Activated CD8-positive, alpha-beta memory T cell treated with anti-CD3 and anti-CD28 coated beads, Interleukin-2, amount 50 U/mL, for 24 hours (primary cell): Measurements from ENCODE around the gene ATXN7.

Source experiments
- DNase-seq: peaks from one replicate; pipeline ENCODE4 v3.0.0-alpha.2; 2020; ENCODE audit errors: extremely low read depth

ATXN7 gene

DNA sequence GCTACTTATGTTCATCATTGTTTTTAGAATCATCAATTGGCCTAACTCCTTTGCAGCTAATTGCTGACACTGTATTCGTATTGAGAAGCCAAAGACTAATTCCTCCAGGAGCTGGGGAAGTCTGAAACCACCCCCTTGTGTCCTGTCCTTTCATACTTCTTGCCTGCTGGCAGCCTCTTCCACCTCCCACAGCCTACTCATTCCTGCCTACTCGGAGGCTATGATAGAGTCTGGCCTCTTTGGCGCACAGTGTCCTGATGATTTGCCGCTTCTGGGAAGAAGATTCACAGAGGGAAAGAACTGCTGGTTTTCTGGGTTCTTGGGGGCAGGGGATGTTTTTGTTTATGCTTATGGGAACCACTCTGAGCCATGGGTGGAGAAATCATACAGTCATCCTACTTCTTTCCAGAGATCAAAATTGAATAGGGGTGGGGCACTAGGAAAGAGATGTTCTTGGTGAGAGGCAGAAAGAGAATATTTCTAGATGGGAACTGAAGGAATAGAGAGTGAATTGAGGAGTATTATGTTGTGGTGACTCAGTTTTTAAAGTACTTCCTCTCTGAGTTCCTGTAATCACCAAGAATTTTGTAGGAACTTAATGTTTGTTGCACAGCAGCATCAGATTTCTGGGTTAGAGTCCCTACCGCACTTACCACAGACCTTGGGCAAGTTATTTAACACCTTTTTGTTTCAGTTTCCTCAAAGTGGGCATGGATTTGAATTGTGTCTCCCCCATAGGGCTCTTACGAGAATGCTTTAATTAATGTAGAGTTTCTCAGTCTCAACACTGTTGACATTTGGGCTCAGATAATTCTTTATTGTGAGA lies 70.6 kb downstream of the ATXN7 start:
- no peak for DNase-seq

DNA sequence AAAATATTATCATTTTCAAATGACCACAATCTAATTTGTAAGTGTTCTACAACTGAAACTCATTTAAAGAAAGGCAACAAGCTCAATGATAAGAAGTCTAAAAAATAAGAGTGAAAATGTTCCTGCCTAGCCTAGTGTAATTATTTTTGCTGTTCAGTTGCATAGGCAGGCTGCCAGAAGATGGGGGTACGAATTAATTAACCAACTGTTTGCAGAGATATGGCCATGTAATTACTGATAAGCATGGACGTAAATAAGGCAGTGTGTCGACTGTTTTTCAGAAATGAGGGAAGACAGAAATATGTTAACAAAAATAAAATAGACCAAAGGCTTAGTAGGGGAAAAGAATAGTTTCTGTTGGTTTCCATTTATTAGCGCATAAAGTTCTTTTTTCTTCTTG lies 73.3 kb downstream of the ATXN7 start:
- no peak for DNase-seq

GRCh38 chr3:63937661-63938651 lies 74.3 kb downstream of the ATXN7 start:
- no peak for DNase-seq

GRCh38 chr3:63940389-63940757 lies 76.7 kb downstream of the ATXN7 start:
- no peak for DNase-seq

- DNase-seq, result no peak
Measured at GRCh38 chr3:63942528-63942927, 78.9 kb downstream of the ATXN7 start.

- no peak for DNase-seq
Measured at GRCh38 chr3:63943678-63944077, 80.0 kb downstream of the ATXN7 start.

DNA sequence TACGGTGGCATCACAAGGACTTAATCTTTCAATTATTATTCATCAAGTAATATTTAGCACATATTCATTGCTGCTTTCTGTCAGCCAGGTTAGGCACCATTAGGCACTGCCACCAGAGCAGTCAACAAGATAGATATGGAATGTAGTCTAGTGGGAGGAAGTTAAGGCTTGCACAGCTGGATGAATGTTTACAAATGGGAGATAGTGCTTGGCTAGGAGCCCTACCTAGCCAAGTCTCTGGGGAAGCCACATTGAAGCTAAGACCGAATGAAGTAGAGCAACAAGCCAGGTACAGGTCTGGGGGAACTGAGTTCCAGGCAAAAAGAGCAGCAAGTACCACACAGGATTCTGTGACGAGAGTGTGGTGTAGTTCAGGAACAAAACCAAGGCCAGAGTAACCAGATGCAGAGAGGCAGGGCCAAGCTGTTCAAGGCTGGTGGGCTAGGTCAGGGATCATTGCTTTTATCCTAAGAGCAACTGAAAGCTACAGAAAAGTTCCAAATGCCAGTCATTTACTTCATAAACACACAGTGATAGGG lies 82.0 kb downstream of the ATXN7 start:
- DNase-seq, result no peak

- DNase-seq, result no peak
Measured at GRCh38 chr3:63946753-63947152, 83.1 kb downstream of the ATXN7 start.

- no peak for DNase-seq
Measured at GRCh38 chr3:63947594-63947993, 83.9 kb downstream of the ATXN7 start.

GRCh38 chr3:63949005-63949404 lies 85.3 kb downstream of the ATXN7 start:
- DNase-seq, result no peak

DNA sequence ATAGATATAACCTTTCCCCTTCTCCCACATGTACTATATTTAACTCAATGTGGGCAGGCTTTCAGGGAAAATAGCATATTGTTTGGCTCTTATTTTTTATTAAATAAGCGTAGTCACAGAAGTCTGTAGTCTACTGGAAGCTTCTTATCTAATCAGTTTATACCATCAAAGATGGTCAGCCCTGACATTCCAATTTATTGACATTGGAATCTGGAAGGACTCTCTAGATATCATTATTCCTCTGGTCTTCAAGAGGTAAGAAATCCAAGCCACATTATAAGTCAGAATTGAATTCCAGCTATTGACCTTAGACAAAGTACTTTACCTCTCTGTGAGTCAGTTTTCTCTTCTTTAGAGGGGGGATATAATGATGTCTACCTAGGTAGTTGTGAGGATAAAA lies 87.0 kb downstream of the ATXN7 start:
- DNase-seq, result no peak

DNA sequence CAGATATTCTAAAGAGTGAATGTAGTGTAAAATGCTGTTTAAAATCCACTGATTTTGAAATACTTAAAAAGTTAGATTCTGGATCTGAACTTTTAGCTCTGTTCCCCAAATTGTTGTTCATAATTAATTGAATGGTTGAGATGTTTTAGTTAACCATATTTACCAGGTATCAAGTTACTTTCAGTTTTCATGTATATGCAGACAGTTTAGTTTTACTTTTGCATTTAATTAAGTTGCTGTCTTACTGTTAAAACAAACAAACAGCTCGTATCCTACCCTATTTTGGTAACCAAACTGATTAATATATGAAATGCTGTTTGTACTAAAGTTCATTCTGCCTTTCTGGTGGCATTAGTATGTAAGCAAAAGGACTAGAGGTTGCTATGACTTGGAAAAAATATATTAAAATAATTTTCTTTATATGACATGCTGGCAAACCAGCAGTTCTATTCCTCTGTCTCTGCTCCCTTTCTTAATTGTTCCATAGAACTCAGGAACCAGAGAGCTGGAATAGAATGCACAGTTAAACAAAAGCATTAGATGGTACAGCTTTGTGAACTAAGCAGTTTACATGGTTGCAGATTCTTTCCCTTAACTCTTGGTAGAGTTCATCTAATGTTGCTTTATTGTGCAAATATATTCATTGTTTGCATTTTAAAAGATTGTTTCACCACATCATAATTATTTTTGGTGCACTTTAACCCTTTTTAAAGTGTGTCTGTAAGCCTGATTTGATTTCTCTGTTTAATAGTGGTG lies 88.0 kb downstream of the ATXN7 start:
- DNase-seq, result no peak

GRCh38 chr3:63952248-63952594 lies 88.6 kb downstream of the ATXN7 start:
- DNase-seq, result no peak

DNA sequence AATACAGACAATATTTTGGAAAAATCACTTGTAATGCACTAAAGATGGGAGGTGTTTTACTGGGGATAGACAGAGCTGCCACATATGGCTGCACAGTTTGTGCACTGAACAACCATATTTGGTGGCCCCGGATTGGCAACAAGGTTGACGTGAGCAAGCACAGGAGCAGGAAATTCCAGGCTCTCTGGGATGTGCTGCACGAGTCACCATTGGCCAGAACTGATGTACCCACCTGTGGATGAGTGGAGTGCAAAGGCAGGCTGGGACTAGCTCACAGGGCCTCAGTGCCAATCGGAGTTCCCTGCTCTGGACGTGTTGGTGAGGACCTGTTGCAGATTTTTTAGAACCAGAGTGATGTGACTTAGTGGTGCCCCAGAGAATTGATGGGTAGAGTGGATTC lies 90.5 kb downstream of the ATXN7 start:
- no peak for DNase-seq

DNA sequence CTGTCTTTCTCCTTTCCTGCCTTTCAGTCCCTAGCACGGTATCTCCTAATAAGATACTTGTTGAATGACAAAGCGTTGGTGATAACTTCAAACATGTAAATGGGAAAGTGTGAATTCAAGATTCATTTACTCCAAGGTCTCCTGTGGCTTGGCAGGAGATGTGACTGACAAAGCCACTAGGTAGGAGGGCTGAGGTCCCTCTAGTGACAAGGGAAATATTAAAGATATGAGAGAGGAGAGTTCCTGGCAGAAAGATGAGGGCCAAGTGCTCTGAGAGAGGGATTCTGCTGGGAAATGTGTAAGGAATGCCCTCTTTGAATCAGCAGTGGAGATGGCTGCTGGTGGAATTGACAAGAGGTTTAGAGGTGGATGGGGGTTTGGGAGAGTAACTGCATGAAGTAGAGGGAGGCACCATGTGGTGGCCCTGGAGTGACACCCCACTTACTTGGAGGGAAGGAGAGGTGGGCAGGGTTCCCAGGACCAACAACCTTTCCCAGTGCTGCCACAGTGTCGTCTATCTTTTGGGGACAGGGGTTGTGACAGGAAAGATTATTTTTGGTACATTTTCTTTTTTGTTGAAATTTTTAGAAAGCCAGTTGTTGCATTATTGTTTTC lies 91.5 kb downstream of the ATXN7 start:
- no peak for DNase-seq

DNA sequence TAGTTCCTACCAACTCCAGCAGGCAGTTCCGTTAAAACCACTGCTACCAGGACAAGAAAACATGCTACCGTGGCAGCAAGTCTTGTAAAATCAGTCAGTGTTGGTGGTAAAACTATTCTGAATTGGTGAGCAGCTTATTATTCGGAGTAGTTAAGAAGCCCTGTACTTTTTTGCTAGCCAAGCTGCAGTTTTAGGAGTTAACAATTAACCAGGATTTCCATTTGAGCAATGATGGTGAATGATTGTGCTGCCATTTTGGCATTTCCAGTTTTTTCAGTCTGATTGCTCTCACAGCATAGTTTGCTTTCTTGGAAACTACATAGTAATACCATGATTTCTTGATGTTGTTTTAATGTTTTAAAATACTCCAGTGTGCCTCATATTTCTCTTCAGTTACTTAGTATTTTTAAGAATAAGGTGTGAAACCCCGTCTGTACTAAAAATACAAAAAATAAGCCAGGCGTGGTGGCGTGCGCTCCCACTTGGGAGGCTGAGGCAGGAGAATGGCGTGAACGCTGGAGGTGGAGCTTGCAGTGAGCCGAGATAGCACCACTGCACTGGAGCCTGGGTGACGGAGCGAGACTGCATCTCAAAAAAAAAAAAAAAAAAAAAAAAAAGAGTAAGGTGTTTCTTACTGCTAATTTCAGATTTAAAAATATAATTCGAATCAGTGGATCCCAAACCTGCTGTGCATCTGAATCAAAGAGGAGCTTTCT lies 92.3 kb downstream of the ATXN7 start:
- DNase-seq, result no peak

DNA sequence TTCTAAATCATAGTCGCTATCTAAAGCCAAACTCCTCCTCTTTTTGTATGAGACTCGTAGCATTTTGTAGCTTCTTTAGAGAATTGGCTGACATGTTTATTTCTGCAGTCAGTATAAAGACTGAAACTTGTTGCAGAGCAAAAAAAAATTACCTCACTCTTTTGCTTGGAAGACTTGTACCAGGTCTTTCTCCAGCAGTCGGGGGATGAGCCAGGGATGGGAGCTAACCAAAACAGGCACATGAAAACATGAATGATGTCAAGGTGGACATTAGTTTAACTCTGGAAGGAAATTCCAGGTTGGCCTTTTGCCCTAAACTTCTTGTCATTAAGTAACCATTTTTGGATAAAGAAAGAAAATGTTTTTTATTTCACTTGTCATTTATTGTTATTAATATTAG lies 95.5 kb downstream of the ATXN7 start:
- DNase-seq, result no peak

DNA sequence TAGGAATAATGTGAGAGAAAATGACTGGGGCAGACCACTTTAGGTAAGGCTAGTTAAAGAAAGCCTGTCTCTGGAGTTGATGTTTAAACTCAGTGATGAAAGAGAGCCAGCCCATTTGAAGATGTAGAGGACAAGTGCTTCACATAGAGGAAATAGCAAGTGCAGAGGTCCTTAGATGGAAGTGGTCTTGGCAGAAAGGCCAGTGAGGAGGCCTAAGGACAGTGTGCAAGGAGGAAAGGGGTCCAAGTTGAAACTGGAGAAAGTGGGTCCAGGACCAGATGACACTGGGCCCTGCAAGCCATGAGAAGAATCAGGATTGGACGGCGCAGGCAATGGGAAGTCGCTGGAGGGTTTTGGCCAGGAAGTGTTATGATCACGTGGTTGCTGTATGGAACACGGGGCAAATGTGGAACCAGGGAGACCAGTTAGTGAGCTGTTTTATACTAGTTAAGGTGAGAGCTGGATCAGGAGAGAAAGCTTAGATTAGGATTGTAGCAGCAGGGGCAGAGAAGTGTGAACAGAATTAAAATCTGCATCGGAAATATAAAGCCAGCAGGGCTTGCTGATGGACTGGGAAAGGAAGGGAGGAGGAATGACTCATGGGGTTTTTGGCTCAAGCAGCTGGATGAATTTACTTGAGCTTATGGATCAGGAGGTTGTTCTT lies 96.5 kb downstream of the ATXN7 start:
- DNase-seq, result no peak

DNA sequence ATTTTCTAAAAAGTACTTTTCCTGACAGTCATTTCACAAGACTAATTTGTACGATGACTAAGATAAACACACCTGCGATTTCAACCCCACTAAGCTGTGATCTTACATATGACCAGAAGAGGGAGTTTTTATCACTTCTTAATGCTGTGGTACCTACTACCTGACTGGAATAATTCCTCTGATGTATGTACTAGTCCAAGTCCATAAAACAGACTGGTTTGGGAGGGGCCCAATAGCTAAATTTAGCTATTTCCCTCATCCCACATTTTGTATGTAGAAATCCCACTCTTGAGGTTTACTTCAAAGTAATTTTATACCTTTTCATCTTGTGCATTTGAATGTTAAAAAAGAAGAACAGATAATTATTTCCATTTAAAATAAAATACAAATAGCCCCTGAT lies 98.2 kb downstream of the ATXN7 start:
- DNase-seq, result no peak

GRCh38 chr3:63963496-63963895 lies 99.8 kb downstream of the ATXN7 start:
- no peak for DNase-seq
